GM13977 (cell line): ENCODE results near the gene AHCY.
"Not testable (repeated sequence)": the region's sequence is repeated elsewhere in the genome, so short reads cannot be mapped to it uniquely, and the experiment has no call there.

Experiments used
- DNase-seq: peaks from one replicate; pipeline ENCODE4 v3.0.0; 2012; ENCODE audit warnings: low spot score
- CTCF ChIP-seq: IDR thresholded peaks from 2 replicates; pipeline ENCODE4 v1.5.1; 2012; ENCODE audit warnings: mild to moderate bottlenecking, control low read depth; ENCODE audit not compliant: insufficient read depth; ENCODE audit errors: extremely low read depth, missing control alignments
- in situ Hi-C: fragments of 300-500 bp; cut with MboI; formaldehyde crosslinking; loops from one replicate; pipeline ENCODE4 v1.12.0; 2022; ENCODE audit warnings: low sequenced_read_pairs, low pct_unique_long_range_greater_than_20kb, mixed read lengths, inconsistent platforms; ENCODE audit not compliant: unreplicated experiment

Gene AHCY

GRCh38 chr20:34301587-34302311 lies 1.4 kb downstream of the AHCY start:
- no peak for DNase-seq
- no peak for TF ChIP-seq CTCF

GRCh38 chr20:34300809-34301586 lies 2.2 kb downstream of the AHCY start:
- DNase-seq = no peak
- in situ Hi-C loops = loop anchor here (25.0 kb wide), 1 partner anchor 411 kb away; the partner anchor contains the start of gene TP53INP2
- no peak for TF ChIP-seq CTCF

More at GRCh38 chr20:34301587-34302311, 1.4 kb downstream of the AHCY start:
- in situ Hi-C loops = loop anchor here (25.0 kb wide), 1 partner anchor 411 kb away; the partner anchor contains the start of gene TP53INP2

- TF ChIP-seq CTCF = no peak
- no peak for DNase-seq
- in situ Hi-C loops = loop anchor here (25.0 kb wide), 1 partner anchor 412 kb away; the partner anchor contains the start of gene TP53INP2
Observed at GRCh38 chr20:34300256-34300806, 2.8 kb downstream of the AHCY start.

GRCh38 chr20:34299556-34300255 lies 3.4 kb downstream of the AHCY start:
- in situ Hi-C loops = loop anchor here (25.0 kb wide), 1 partner anchor 413 kb away; the partner anchor contains the start of gene TP53INP2
- TF ChIP-seq CTCF = no peak
- no peak for DNase-seq

GRCh38 chr20:34298294-34298784 lies 4.8 kb downstream of the AHCY start:
- in situ Hi-C loops, DNase-seq: not testable (repeated sequence)

GRCh38 chr20:34296468-34296867 lies 6.7 kb downstream of the AHCY start:
- no peak for TF ChIP-seq CTCF
- no peak for DNase-seq
- in situ Hi-C loops = no loop called here
